ENCODE measurements around the gene LYZ.

DNA sequence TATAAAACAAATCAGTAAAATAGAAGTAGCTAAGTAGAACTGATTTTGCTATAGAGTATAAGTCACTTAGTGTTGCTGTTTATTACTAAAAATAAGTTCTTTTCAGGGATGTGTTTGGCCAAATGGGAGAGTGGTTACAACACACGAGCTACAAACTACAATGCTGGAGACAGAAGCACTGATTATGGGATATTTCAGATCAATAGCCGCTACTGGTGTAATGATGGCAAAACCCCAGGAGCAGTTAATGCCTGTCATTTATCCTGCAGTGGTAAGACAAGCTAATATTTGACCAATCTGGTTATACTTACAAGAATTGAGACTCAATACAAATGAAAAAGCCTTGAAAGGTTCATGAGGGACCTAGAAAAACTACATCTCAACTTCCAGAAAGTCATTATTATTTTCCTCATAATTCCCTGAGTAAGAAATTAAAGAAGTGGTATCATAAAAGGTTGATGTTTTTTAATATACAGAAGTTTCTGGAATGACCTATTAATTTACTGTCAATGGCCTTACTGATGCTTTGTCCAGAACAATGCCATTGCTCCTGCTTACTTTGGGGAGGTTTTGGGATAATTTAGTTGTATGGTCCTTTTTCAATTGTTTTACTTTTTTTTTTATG lies 1.9 kb downstream of the LYZ start:
- TF ChIP-seq CTCF (IDR thresholded peaks at IDR 0.05) (no peak), POLR2A (IDR thresholded peaks at IDR 0.05) (no peak)

Measured in esophagus squamous epithelium (tissue), 4 donors.